ENCODE measurements around the gene SYNGR1.
"Not testable (repeated sequence)": the region's sequence is repeated elsewhere in the genome, so short reads cannot be mapped to it uniquely, and the experiment has no call there.

The SYNGR1 gene

GRCh38 chr22:39339775-39340174 is 10.0 kb upstream of the SYNGR1 start:
- H3K27ac ChIP-seq (ENCODE audit: low read length); H3K9me3 ChIP-seq (ENCODE audit: control insufficient read depth in 2 of 2, low read length in 2 of 2): not testable (repeated sequence)

GRCh38 chr22:39341179-39341578 is 8.6 kb upstream of the SYNGR1 start:
- H3K27me3 ChIP-seq (ENCODE audit: control insufficient read depth in 1 of 2, insufficient read depth in 2 of 2, low read length in 2 of 2) = peaks cover 0 to 2% of the 10 kb centered on the region in 2 donors
- H3K9me3 ChIP-seq (ENCODE audit: control insufficient read depth in 2 of 2, low read length in 2 of 2) = no peaks in the 10 kb centered on the region
- H3K4me3 ChIP-seq (ENCODE audit: low read length in 2 of 2) = no peak overlapping the region
- no peak overlapping the region for H3K27ac ChIP-seq (ENCODE audit: low read length)
- no peak overlapping the region for H3K9ac ChIP-seq (ENCODE audit: low read length in 2 of 2)
- peaks cover 4% of the 10 kb centered on the region for H3K4me1 ChIP-seq (ENCODE audit: control insufficient read depth, insufficient read depth, low read length)
- H3K36me3 ChIP-seq (ENCODE audit: control insufficient read depth in 2 of 2, insufficient read depth in 2 of 2, low read length in 2 of 2) = no peaks in the 10 kb centered on the region

More at GRCh38 chr22:39339775-39340174, 10.0 kb upstream of the SYNGR1 start:
- H3K27me3 ChIP-seq (ENCODE audit: control insufficient read depth in 1 of 2, insufficient read depth in 2 of 2, low read length in 2 of 2); H3K36me3 ChIP-seq (ENCODE audit: control insufficient read depth in 2 of 2, insufficient read depth in 2 of 2, low read length in 2 of 2); H3K4me1 ChIP-seq (ENCODE audit: control insufficient read depth, insufficient read depth, low read length); H3K9ac ChIP-seq (ENCODE audit: low read length in 2 of 2); H3K4me3 ChIP-seq (ENCODE audit: low read length in 2 of 2): not testable (repeated sequence)

GRCh38 chr22:39343259-39344045 is 6.3 kb upstream of the SYNGR1 start:
- Histone ChIP-seq H3K9me3 (ENCODE audit: control insufficient read depth in 2 of 2, low read length in 2 of 2) (no peaks in the 10 kb centered on the region), H3K4me3 (ENCODE audit: low read length in 2 of 2) (no peak overlapping the region), H3K27ac (ENCODE audit: low read length) (no peak overlapping the region), H3K9ac (ENCODE audit: low read length in 2 of 2) (no peak overlapping the region), H3K27me3 (ENCODE audit: control insufficient read depth in 1 of 2, insufficient read depth in 2 of 2, low read length in 2 of 2) (peaks cover 0 to 2% of the 10 kb centered on the region in 2 donors), H3K4me1 (ENCODE audit: control insufficient read depth, insufficient read depth, low read length) (peaks cover 4% of the 10 kb centered on the region), H3K36me3 (ENCODE audit: control insufficient read depth in 2 of 2, insufficient read depth in 2 of 2, low read length in 2 of 2) (no peaks in the 10 kb centered on the region)

GRCh38 chr22:39344046-39344390 is 5.8 kb upstream of the SYNGR1 start:
- H3K27me3 ChIP-seq (ENCODE audit: control insufficient read depth in 1 of 2, insufficient read depth in 2 of 2, low read length in 2 of 2) = peaks cover 0 to 2% of the 10 kb centered on the region in 2 donors
- no peaks in the 10 kb centered on the region for H3K9me3 ChIP-seq (ENCODE audit: control insufficient read depth in 2 of 2, low read length in 2 of 2)
- no peaks in the 10 kb centered on the region for H3K36me3 ChIP-seq (ENCODE audit: control insufficient read depth in 2 of 2, insufficient read depth in 2 of 2, low read length in 2 of 2)
- no peak overlapping the region for H3K4me3 ChIP-seq (ENCODE audit: low read length in 2 of 2)
- peaks cover 9% of the 10 kb centered on the region for H3K4me1 ChIP-seq (ENCODE audit: control insufficient read depth, insufficient read depth, low read length)
- H3K27ac ChIP-seq (ENCODE audit: low read length) = no peak overlapping the region
- no peak overlapping the region for H3K9ac ChIP-seq (ENCODE audit: low read length in 2 of 2)

- Histone ChIP-seq H3K4me3 (ENCODE audit: low read length in 2 of 2) (no peak overlapping the region), H3K27me3 (ENCODE audit: control insufficient read depth in 1 of 2, insufficient read depth in 2 of 2, low read length in 2 of 2) (peaks cover 0 to 2% of the 10 kb centered on the region in 2 donors), H3K4me1 (ENCODE audit: control insufficient read depth, insufficient read depth, low read length) (peaks cover 12% of the 10 kb centered on the region), H3K27ac (ENCODE audit: low read length) (no peak overlapping the region), H3K9ac (ENCODE audit: low read length in 2 of 2) (no peak overlapping the region), H3K9me3 (ENCODE audit: control insufficient read depth in 2 of 2, low read length in 2 of 2) (no peaks in the 10 kb centered on the region), H3K36me3 (ENCODE audit: control insufficient read depth in 2 of 2, insufficient read depth in 2 of 2, low read length in 2 of 2) (no peaks in the 10 kb centered on the region)
Observed at GRCh38 chr22:39345231-39345630, 4.6 kb upstream of the SYNGR1 start.

- Histone ChIP-seq H3K27me3 (ENCODE audit: control insufficient read depth in 1 of 2, insufficient read depth in 2 of 2, low read length in 2 of 2) (no peaks in the 10 kb centered on the region), H3K36me3 (ENCODE audit: control insufficient read depth in 2 of 2, insufficient read depth in 2 of 2, low read length in 2 of 2) (no peaks in the 10 kb centered on the region), H3K4me3 (ENCODE audit: low read length in 2 of 2) (peak overlapping the region; percentile 78 to 82), H3K9ac (ENCODE audit: low read length in 2 of 2) (peak overlapping the region; percentile 69 to 71), H3K4me1 (ENCODE audit: control insufficient read depth, insufficient read depth, low read length) (peaks cover 21% of the 10 kb centered on the region), H3K9me3 (ENCODE audit: control insufficient read depth in 2 of 2, low read length in 2 of 2) (no peaks in the 10 kb centered on the region), H3K27ac (ENCODE audit: low read length) (no peak overlapping the region)
Observed at GRCh38 chr22:39348909-39349505, 784 bp upstream of the SYNGR1 start.

GRCh38 chr22:39349506-39349966 is 255 bp upstream of the SYNGR1 start:
- no peaks in the 10 kb centered on the region for H3K36me3 ChIP-seq (ENCODE audit: control insufficient read depth in 2 of 2, insufficient read depth in 2 of 2, low read length in 2 of 2)
- H3K4me3 ChIP-seq (ENCODE audit: low read length in 2 of 2) = peak overlapping the region; percentile 78 to 82
- peak overlapping the region; percentile 69 to 71 for H3K9ac ChIP-seq (ENCODE audit: low read length in 2 of 2)
- H3K27me3 ChIP-seq (ENCODE audit: control insufficient read depth in 1 of 2, insufficient read depth in 2 of 2, low read length in 2 of 2) = no peaks in the 10 kb centered on the region
- H3K27ac ChIP-seq (ENCODE audit: low read length) = no peak overlapping the region
- H3K4me1 ChIP-seq (ENCODE audit: control insufficient read depth, insufficient read depth, low read length) = peaks cover 21% of the 10 kb centered on the region
- no peaks in the 10 kb centered on the region for H3K9me3 ChIP-seq (ENCODE audit: control insufficient read depth in 2 of 2, low read length in 2 of 2)

GRCh38 chr22:39350757-39351688 is 1.2 kb downstream of the SYNGR1 start:
- peak overlapping the region; percentile 66 to 82 for H3K4me3 ChIP-seq (ENCODE audit: low read length in 2 of 2)
- H3K27ac ChIP-seq (ENCODE audit: low read length) = peak overlapping the region; percentile 18
- H3K4me1 ChIP-seq (ENCODE audit: control insufficient read depth, insufficient read depth, low read length) = peaks cover 21% of the 10 kb centered on the region
- no peaks in the 10 kb centered on the region for H3K27me3 ChIP-seq (ENCODE audit: control insufficient read depth in 1 of 2, insufficient read depth in 2 of 2, low read length in 2 of 2)
- no peaks in the 10 kb centered on the region for H3K9me3 ChIP-seq (ENCODE audit: control insufficient read depth in 2 of 2, low read length in 2 of 2)
- H3K9ac ChIP-seq (ENCODE audit: low read length in 2 of 2) = peak overlapping the region; percentile 74
- H3K36me3 ChIP-seq (ENCODE audit: control insufficient read depth in 2 of 2, insufficient read depth in 2 of 2, low read length in 2 of 2) = no peaks in the 10 kb centered on the region

- Histone ChIP-seq H3K36me3 (ENCODE audit: control insufficient read depth in 2 of 2, insufficient read depth in 2 of 2, low read length in 2 of 2) (no peaks in the 10 kb centered on the region), H3K9ac (ENCODE audit: low read length in 2 of 2) (peak overlapping the region in 1 of 2 donors; percentile 27), H3K4me3 (ENCODE audit: low read length in 2 of 2) (no peak overlapping the region), H3K27me3 (ENCODE audit: control insufficient read depth in 1 of 2, insufficient read depth in 2 of 2, low read length in 2 of 2) (no peaks in the 10 kb centered on the region), H3K9me3 (ENCODE audit: control insufficient read depth in 2 of 2, low read length in 2 of 2) (no peaks in the 10 kb centered on the region), H3K4me1 (ENCODE audit: control insufficient read depth, insufficient read depth, low read length) (peaks cover 21% of the 10 kb centered on the region), H3K27ac (ENCODE audit: low read length) (no peak overlapping the region)
Observed at GRCh38 chr22:39351689-39352214, 2.0 kb downstream of the SYNGR1 start.

- peaks cover 21% of the 10 kb centered on the region for H3K4me1 ChIP-seq (ENCODE audit: control insufficient read depth, insufficient read depth, low read length)
- no peaks in the 10 kb centered on the region for H3K27me3 ChIP-seq (ENCODE audit: control insufficient read depth in 1 of 2, insufficient read depth in 2 of 2, low read length in 2 of 2)
- no peaks in the 10 kb centered on the region for H3K36me3 ChIP-seq (ENCODE audit: control insufficient read depth in 2 of 2, insufficient read depth in 2 of 2, low read length in 2 of 2)
- no peak overlapping the region for H3K9ac ChIP-seq (ENCODE audit: low read length in 2 of 2)
- no peak overlapping the region for H3K4me3 ChIP-seq (ENCODE audit: low read length in 2 of 2)
- H3K27ac ChIP-seq (ENCODE audit: low read length) = no peak overlapping the region
- no peaks in the 10 kb centered on the region for H3K9me3 ChIP-seq (ENCODE audit: control insufficient read depth in 2 of 2, low read length in 2 of 2)
Observed at GRCh38 chr22:39352306-39352891, 2.6 kb downstream of the SYNGR1 start.

Measured in stomach smooth muscle (tissue), 2 donors.